Erythroblast (primary cell): ENCODE results near the gene VAMP4.

Experiments used
- GATA1 ChIP-seq: IDR thresholded peaks from 2 replicates; pipeline ENCODE4 v1.6.1; 2011; ENCODE audit warnings: low read depth, mild to moderate bottlenecking, control low read depth, low read length, moderate library complexity
- POLR2A ChIP-seq: IDR thresholded peaks from 2 replicates; pipeline ENCODE4 v1.6.1; 2011; ENCODE audit warnings: mild to moderate bottlenecking, low read length

DNA sequence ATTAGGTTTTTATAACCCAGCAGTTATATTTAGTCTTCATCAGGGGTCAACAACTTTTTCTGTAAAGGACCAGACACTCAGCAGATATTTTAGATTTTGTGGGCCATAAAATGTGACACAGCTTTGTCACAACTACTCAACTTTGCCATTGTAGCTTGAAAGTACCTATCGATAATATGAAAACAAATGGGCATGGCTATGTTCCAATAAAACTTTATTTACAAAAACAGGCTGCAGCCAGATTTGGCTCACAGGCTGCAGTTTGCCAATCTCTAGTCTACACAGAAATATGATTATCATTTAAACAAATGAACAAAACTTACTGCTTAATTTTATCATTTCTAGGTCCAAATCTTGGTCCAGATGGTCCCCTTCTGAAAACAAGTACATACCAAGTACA, 23.0 kb downstream of the VAMP4 start:
- no peak for TF ChIP-seq POLR2A
- TF ChIP-seq GATA1 = no peak
